Keratinocyte (primary cell): ENCODE measurements around the gene PTPRD. TPM values are rescaled to one million over a fixed set of nuclear protein-coding genes. Genes with fewer than 3 reads are reported as not detected.

Source experiments
- DNase-seq: peaks from one replicate; pipeline ENCODE4 v3.0.0-alpha.2; 2011; ENCODE audit warnings: low read depth, missing footprints, low spot score
- FAIRE-seq: peaks from 2 replicates; lab custom pipeline; 2011; peaks lifted over from hg19 to GRCh38; lab: Jason Lieb, UNC
- H2AFZ ChIP-seq: 2 replicates; pipeline ENCODE4 v1.6.0; 2012; ENCODE audit warnings: low read length, control low read depth, inconsistent platforms; ENCODE audit not compliant: control insufficient read depth
- H3K27ac ChIP-seq: 2 replicates; pipeline ENCODE4 v1.5.1; 2011; ENCODE audit warnings: low read length; ENCODE audit not compliant: control insufficient read depth, insufficient read depth
- H3K27me3 ChIP-seq: 3 replicates; pipeline ENCODE4 v1.6.0; 2011; ENCODE audit warnings: low read length; ENCODE audit not compliant: control insufficient read depth, insufficient read depth; ENCODE audit errors: extremely low read depth
- H3K36me3 ChIP-seq, 2 experiments: 2 replicates in 1 of 2; 3 replicates in 1 of 2; pipeline ENCODE4 v1.5.1; 2011; ENCODE audit warnings: low read length in 2 of 2, mild to moderate bottlenecking in 1 of 2; ENCODE audit not compliant: control insufficient read depth in 2 of 2, insufficient read depth in 2 of 2; ENCODE audit errors: extremely low read depth in 1 of 2
- H3K4me1 ChIP-seq: 3 replicates; pipeline ENCODE4 v1.5.1; 2011; ENCODE audit warnings: low read length; ENCODE audit not compliant: control insufficient read depth, insufficient read depth; ENCODE audit errors: extremely low read depth
- H3K4me2 ChIP-seq: 3 replicates; pipeline ENCODE4 v1.6.0; 2011; ENCODE audit warnings: low read depth, low read length; ENCODE audit not compliant: control insufficient read depth, insufficient read depth; ENCODE audit errors: extremely low read depth
- H3K4me3 ChIP-seq, 3 experiments: fragments of 200-600 bp in 1 of 3; sonication (generic) in 1 of 3; 2 replicates in 2 of 3; 3 replicates in 1 of 3; pipeline ENCODE4 v1.5.1; 2011 to 2016; ENCODE audit warnings: low read length in 3 of 3, mild to moderate bottlenecking in 3 of 3, control low read depth in 2 of 3, inconsistent platforms in 1 of 3, low read depth in 1 of 3, mixed read lengths in 1 of 3, mixed run types in 1 of 3, moderate library complexity in 1 of 3; ENCODE audit not compliant: control insufficient read depth in 2 of 3, insufficient read depth in 2 of 3; ENCODE audit errors: extremely low read depth in 1 of 3
- H3K79me2 ChIP-seq: 2 replicates; pipeline ENCODE4 v1.6.0; 2012; ENCODE audit warnings: low read length; ENCODE audit not compliant: control insufficient read depth, insufficient read depth
- H3K9ac ChIP-seq: 3 replicates; pipeline ENCODE4 v1.6.0; 2011; ENCODE audit warnings: low read length; ENCODE audit not compliant: control insufficient read depth, insufficient read depth; ENCODE audit errors: extremely low read depth
- H3K9me1 ChIP-seq: 3 replicates; pipeline ENCODE4 v1.6.0; 2011; ENCODE audit warnings: low read length; ENCODE audit not compliant: control insufficient read depth, insufficient read depth; ENCODE audit errors: extremely low read depth
- H3K9me3 ChIP-seq: 2 replicates; pipeline ENCODE4 v1.5.1; 2012; ENCODE audit warnings: low read depth, low read length; ENCODE audit not compliant: control insufficient read depth
- H4K20me1 ChIP-seq: 3 replicates; pipeline ENCODE4 v1.6.0; 2011; ENCODE audit warnings: low read length; ENCODE audit not compliant: control insufficient read depth, insufficient read depth; ENCODE audit errors: extremely low read depth
- EZH2 ChIP-seq: IDR thresholded peaks from one replicate; pipeline ENCODE4 v1.6.1; 2012; ENCODE audit warnings: inconsistent platforms, mild to moderate bottlenecking, low read length, moderate library complexity
- dilution Hi-C: fragments of 300-500 bp; cut with MboI; formaldehyde crosslinking; loops from one replicate; pipeline ENCODE4 v1.7.0; 2020; ENCODE audit warnings: low sequenced_read_pairs; ENCODE audit not compliant: extremely low pct_ligation_motif_present
- polyA plus RNA-seq, 5 experiments: library from polyadenylated mRNA; depleted of rRNA in 3 of 5; stranded (reverse) in 3 of 5; stranded (forward) in 1 of 5; unstranded in 1 of 5; fragments of >200 nt; gene quantifications; 1 replicate in 1 of 5; 2 replicates in 3 of 5; 3 replicates in 1 of 5; pipeline versions ENCODE4 v1.2.1 to v1.2.3, GENCODE V29; 2011 to 2012; ENCODE audit warnings: missing spikeins in 2 of 5, low read depth in 1 of 5, low replicate concordance in 1 of 5
- TF ChIP-seq, protein P1 (sequence below), 3 experiments: IDR thresholded peaks in 1 of 3; conservative IDR thresholded peaks in 1 of 3; optimal IDR thresholded peaks in 1 of 3; 2 replicates in 2 of 3; 3 replicates in 1 of 3; pipeline versions ENCODE3 to v1.5.1; 2011; ENCODE audit warnings: low read length in 3 of 3, mild to moderate bottlenecking in 3 of 3, moderate library complexity in 2 of 3, control low read depth in 1 of 3, inconsistent platforms in 1 of 3; ENCODE audit not compliant: insufficient read depth in 2 of 3; ENCODE audit errors: extremely low read depth in 1 of 3

The PTPRD gene
- polyA plus RNA-seq, 1 donor (not counting 4 experiments of a cell fraction or from before 2014, with no cell fraction given), result 0.10 TPM

GRCh38 chr9:8815931-8816330 lies 1796.9 kb downstream of the PTPRD start:
- DNase-seq, result no peak
- no peaks in the 10 kb centered on the region for H3K79me2 ChIP-seq
- no peak overlapping the region for H2AFZ ChIP-seq
- no peak overlapping the region for H3K9ac ChIP-seq
- H3K27me3 ChIP-seq, result no peaks in the 10 kb centered on the region
- H3K4me3 ChIP-seq, result no peak overlapping the region
- H3K27ac ChIP-seq, result no peak overlapping the region
- no peaks in the 10 kb centered on the region for H4K20me1 ChIP-seq
- H3K9me3 ChIP-seq, result no peaks in the 10 kb centered on the region
- dilution Hi-C loops, result no loop called here
- no peaks in the 10 kb centered on the region for H3K4me1 ChIP-seq
- H3K9me1 ChIP-seq, result no peaks in the 10 kb centered on the region
- no peak overlapping the region for H3K4me2 ChIP-seq
- no peaks in the 10 kb centered on the region for H3K36me3 ChIP-seq
- no peak for FAIRE-seq
- TF ChIP-seq, protein P1, sequence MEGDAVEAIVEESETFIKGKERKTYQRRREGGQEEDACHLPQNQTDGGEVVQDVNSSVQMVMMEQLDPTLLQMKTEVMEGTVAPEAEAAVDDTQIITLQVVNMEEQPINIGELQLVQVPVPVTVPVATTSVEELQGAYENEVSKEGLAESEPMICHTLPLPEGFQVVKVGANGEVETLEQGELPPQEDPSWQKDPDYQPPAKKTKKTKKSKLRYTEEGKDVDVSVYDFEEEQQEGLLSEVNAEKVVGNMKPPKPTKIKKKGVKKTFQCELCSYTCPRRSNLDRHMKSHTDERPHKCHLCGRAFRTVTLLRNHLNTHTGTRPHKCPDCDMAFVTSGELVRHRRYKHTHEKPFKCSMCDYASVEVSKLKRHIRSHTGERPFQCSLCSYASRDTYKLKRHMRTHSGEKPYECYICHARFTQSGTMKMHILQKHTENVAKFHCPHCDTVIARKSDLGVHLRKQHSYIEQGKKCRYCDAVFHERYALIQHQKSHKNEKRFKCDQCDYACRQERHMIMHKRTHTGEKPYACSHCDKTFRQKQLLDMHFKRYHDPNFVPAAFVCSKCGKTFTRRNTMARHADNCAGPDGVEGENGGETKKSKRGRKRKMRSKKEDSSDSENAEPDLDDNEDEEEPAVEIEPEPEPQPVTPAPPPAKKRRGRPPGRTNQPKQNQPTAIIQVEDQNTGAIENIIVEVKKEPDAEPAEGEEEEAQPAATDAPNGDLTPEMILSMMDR (optimal IDR thresholded peaks at IDR 0.05 in 1 of 3, IDR thresholded peaks at IDR 0.05 in 1 of 3, conservative IDR thresholded peaks at IDR 0.05 in 1 of 3; ENCODE audit: extremely low read depth in 1 of 3, insufficient read depth in 2 of 3, low read length in 3 of 3), result no peak
- no peak for TF ChIP-seq EZH2

GRCh38 chr9:8815219-8815618 lies 1797.6 kb downstream of the PTPRD start:
- FAIRE-seq (no peak), DNase-seq (no peak)
- dilution Hi-C loops, result no loop called here

More at GRCh38 chr9:8815219-8815618, 1797.6 kb downstream of the PTPRD start:
- Histone ChIP-seq H2AFZ (no peak overlapping the region), H3K36me3 (no peaks in the 10 kb centered on the region), H3K9me3 (no peaks in the 10 kb centered on the region), H3K27ac (no peak overlapping the region), H3K4me1 (no peaks in the 10 kb centered on the region), H3K79me2 (no peaks in the 10 kb centered on the region), H3K9me1 (no peaks in the 10 kb centered on the region), H3K4me2 (no peak overlapping the region), H3K27me3 (no peaks in the 10 kb centered on the region), H4K20me1 (no peaks in the 10 kb centered on the region), H3K4me3 (no peak overlapping the region), H3K9ac (no peak overlapping the region)
- TF ChIP-seq, protein P1 (optimal IDR thresholded peaks at IDR 0.05 in 1 of 3, IDR thresholded peaks at IDR 0.05 in 1 of 3, conservative IDR thresholded peaks at IDR 0.05 in 1 of 3; ENCODE audit: extremely low read depth in 1 of 3, insufficient read depth in 2 of 3, low read length in 3 of 3), result no peak
- TF ChIP-seq EZH2, result no peak
